ENCODE measurements around the gene MEIG1.
"Not testable (repeated sequence)": the region's sequence is repeated elsewhere in the genome, so short reads cannot be mapped to it uniquely, and the experiment has no call there.

The MEIG1 gene

GRCh38 chr10:15015451-15015850 is 56.3 kb downstream of the MEIG1 start:
- DNase-seq (ENCODE audit: low spot score), result no peak
- POLR2A ChIA-PET (ENCODE audit: low non-redundant PET), result no interaction called here
- CTCF ChIA-PET, result interaction anchor here (0.6 kb wide), 1 partner anchor 63 kb away, joined by 3 read pairs; no protein-coding TSS in a partner anchor
- no peak for TF ChIP-seq CTCF (conservative IDR thresholded peaks at IDR 0.05; ENCODE audit: low read depth)
- no peak overlapping the region for H3K27ac ChIP-seq

- CTCF ChIA-PET; POLR2A ChIA-PET (ENCODE audit: low non-redundant PET): not testable (repeated sequence)
These were observed 61.8 kb downstream of the MEIG1 start for GRCh38 chr10:15020966-15021365.

More at GRCh38 chr10:15020966-15021365, 61.8 kb downstream of the MEIG1 start:
- DNase-seq (ENCODE audit: low spot score); H3K27ac ChIP-seq: not testable (repeated sequence)
